T-cell (primary cell): ENCODE data around the gene HSFX3. TPM values are rescaled to one million over a fixed set of nuclear protein-coding genes. Genes with fewer than 3 reads are reported as not detected.
"Not testable (repeated sequence)": the region's sequence is repeated elsewhere in the genome, so short reads cannot be mapped to it uniquely, and the experiment has no call there.

ENCODE experiments used
- ATAC-seq, 4 experiments: fragments of 200-7000 bp in 3 of 4; fragments of 150-1000 bp in 1 of 4; cut with Tn5 transposase; replicated peaks in 1 of 4; 1 replicate in 3 of 4; 2 replicates in 1 of 4; pipeline ENCODE4 v1.10.0; 2021; ENCODE audit warnings: moderate library complexity in 3 of 4, mild to moderate bottlenecking in 2 of 4, moderate number of reproducible peaks in 1 of 4
- CTCF ChIA-PET, 2 donors: fragments of 300-600 bp; sonication (Branson Sonifier 250); formaldehyde crosslinking; loops; one replicate each; lab custom pipeline; 2022; ENCODE audit warnings: antibody characterized with exemption in 2 of 2; lab: Charles Lee
- POLR2A ChIA-PET, 2 donors: fragments of 300-600 bp; sonication (Branson Sonifier 250); formaldehyde crosslinking; loops; one replicate each; lab custom pipeline; 2022; ENCODE audit warnings: antibody characterized with exemption in 2 of 2; lab: Charles Lee
- DNase-seq, 35 experiments: peaks; one replicate each; pipeline versions ENCODE4 v3.0.0 to v3.0.0-alpha.2; 2013 to 2023
- H3K27ac ChIP-seq: one replicate; pipeline ENCODE4 v1.5.1; 2013; ENCODE audit warnings: low read length
- H3K27me3 ChIP-seq, 2 experiments: replicated peaks in 1 of 2; 1 replicate in 1 of 2; 2 replicates in 1 of 2; pipeline versions ENCODE4 v1.6.1 to v1.7.0; 2013; ENCODE audit warnings: low read length in 1 of 2, mixed read lengths in 1 of 2; ENCODE audit not compliant: control insufficient read depth in 2 of 2, insufficient read depth in 2 of 2; ENCODE audit errors: extremely low read depth in 1 of 2
- H3K36me3 ChIP-seq, 2 donors: 1 replicate in 1 of 2; 2 replicates in 1 of 2; pipeline versions ENCODE4 v1.6.1 to v1.7.0; 2013; ENCODE audit warnings: low read length in 1 of 2; ENCODE audit not compliant: control insufficient read depth in 2 of 2, insufficient read depth in 1 of 2; ENCODE audit errors: extremely low read depth in 1 of 2
- H3K4me1 ChIP-seq, 2 experiments: 1 replicate in 1 of 2; 2 replicates in 1 of 2; pipeline versions ENCODE4 v1.6.1 to v1.7.0; 2013; ENCODE audit warnings: low read length in 2 of 2, mixed read lengths in 1 of 2; ENCODE audit not compliant: insufficient read depth in 2 of 2, control insufficient read depth in 1 of 2; ENCODE audit errors: extremely low read depth in 1 of 2
- H3K4me3 ChIP-seq, 2 donors: 1 replicate in 1 of 2; 2 replicates in 1 of 2; pipeline versions ENCODE4 v1.5.1 to v1.7.0; 2013; ENCODE audit warnings: mild to moderate bottlenecking in 2 of 2, low read length in 1 of 2, moderate library complexity in 1 of 2; ENCODE audit not compliant: control insufficient read depth in 1 of 2; ENCODE audit errors: extremely low read depth in 1 of 2
- H3K9me3 ChIP-seq: 2 replicates; pipeline ENCODE4 v1.7.0; 2013
- H3K27ac Mint-ChIP-seq, 2 donors: one replicate each; pipeline ENCODE4 v1.8.0; 2020 to 2021; ENCODE audit warnings: mild to moderate bottlenecking in 2 of 2, mixed read lengths in 2 of 2
- H3K27me3 Mint-ChIP-seq, 2 donors: one replicate each; pipeline ENCODE4 v1.8.0; 2021 to 2022; ENCODE audit warnings: mixed read lengths in 2 of 2
- H3K36me3 Mint-ChIP-seq: one replicate; pipeline ENCODE4 v1.8.0; 2021; ENCODE audit warnings: mixed read lengths
- H3K4me1 Mint-ChIP-seq, 3 donors: one replicate each; pipeline ENCODE4 v1.8.0; 2020 to 2022; ENCODE audit warnings: mixed read lengths in 3 of 3, mild to moderate bottlenecking in 1 of 3
- H3K4me3 Mint-ChIP-seq, 3 donors: one replicate each; pipeline ENCODE4 v1.8.0; 2020 to 2022; ENCODE audit warnings: mild to moderate bottlenecking in 3 of 3, mixed read lengths in 3 of 3, moderate library complexity in 3 of 3
- H3K9me3 Mint-ChIP-seq, 3 donors: one replicate each; pipeline ENCODE4 v1.8.0; 2020 to 2022; ENCODE audit warnings: mixed read lengths in 3 of 3
- WGBS: methylation state at CpG from one replicate; pipeline ENCODE4 v1.1.5; 2013; ENCODE audit warnings: missing lambda C conversion rate; ENCODE audit not compliant: insufficient coverage; 5-methylcytosine and 5-hydroxymethylcytosine counted together
- total RNA-seq, 35 experiments: library from RNA in 6 of 35; stranded (reverse) in 6 of 35; fragments of 120-200 nt in 1 of 35; gene quantifications; one replicate each; pipeline versions ENCODE4 v1.2.1 to v1.2.4 and lab custom pipeline; 2013 to 2026

The HSFX3 gene
- total RNA-seq, 5 donors from 2014 or later (not counting 1 experiment from before 2014, with no cell fraction given): not detected

DNA sequence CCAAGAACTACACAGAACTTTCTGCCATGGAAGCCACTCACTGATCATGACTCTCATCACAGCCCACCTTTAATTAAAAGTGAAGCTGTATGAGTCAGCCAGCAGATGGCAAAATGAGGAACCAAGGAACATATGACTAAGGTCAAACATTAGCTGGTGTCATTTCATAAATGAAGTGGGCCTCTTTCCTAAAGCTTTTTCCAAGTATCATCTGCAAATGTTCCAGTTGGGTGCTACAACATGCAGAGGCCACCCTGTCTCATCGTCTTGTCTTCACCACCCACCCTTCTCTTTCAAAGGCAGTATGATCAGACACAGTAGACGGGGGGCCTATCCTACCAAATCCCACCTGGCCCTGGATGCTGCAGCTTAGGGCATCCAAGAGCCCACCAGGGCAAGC lies 18.1 kb downstream of the HSFX3 start:
- peaks cover 0 to 6% of the 10 kb centered on the region in 2 donors for H3K27me3 Mint-ChIP-seq
- ChIA-PET CTCF (interaction anchor here in 1 of 2 donors (2.7 kb wide), 1 partner anchor 8 kb away, joined by 12 read pairs; no protein-coding TSS in a partner anchor), POLR2A (no interaction called here)
- H3K36me3 ChIP-seq: peaks cover 0 to 4% of the 10 kb centered on the region in 2 donors
- ATAC-seq: no peak
- H3K27ac Mint-ChIP-seq: no peak overlapping the region
- no peak for DNase-seq
- no peaks in the 10 kb centered on the region for H3K9me3 Mint-ChIP-seq
- peaks cover 4% of the 10 kb centered on the region for H3K36me3 Mint-ChIP-seq
- peaks cover 5 to 12% (median 8%) of the 10 kb centered on the region in 3 donors for H3K4me1 Mint-ChIP-seq
- no peak overlapping the region for H3K4me3 ChIP-seq
- H3K4me1 ChIP-seq: peaks cover 0 to 5% of the 10 kb centered on the region in 2 experiments
- H3K9me3 ChIP-seq: no peaks in the 10 kb centered on the region
- H3K27ac ChIP-seq: no peak overlapping the region
- WGBS: 50% methylated on average over 2 of the region's 2 CpGs
- H3K27me3 ChIP-seq: no peaks in the 10 kb centered on the region
- H3K4me3 Mint-ChIP-seq: no peak overlapping the region

DNA sequence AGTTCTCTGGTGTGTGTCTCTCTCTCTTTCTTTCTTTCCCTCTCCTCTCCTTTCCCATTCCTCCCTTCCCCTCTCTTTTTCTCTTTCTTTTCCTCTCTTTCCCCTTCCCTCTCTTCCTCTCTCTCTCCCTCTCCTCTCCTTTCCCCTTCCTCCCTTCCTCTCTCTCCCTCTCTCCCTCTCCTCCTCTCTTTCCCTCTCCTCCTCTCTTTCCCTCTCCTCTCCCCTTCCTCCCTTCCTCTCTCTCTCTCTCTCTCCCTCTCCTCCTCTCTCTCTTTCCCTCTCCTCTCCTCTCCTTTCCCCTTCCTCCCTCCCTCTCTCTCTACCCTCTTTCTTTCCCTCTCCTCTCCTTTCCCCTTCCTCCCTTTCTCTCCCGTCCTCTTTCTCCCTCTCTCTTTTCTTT lies 21.3 kb downstream of the HSFX3 start:
- DNase-seq: no peak
- Mint-ChIP-seq H3K4me3 (no peak overlapping the region), H3K9me3 (no peaks in the 10 kb centered on the region), H3K27ac (peak overlapping the region in 1 of 2 donors; percentile 17), H3K36me3 (peaks cover 4% of the 10 kb centered on the region), H3K4me1 (peaks cover 5 to 33% (median 27%) of the 10 kb centered on the region in 3 donors), H3K27me3 (peaks cover 0 to 6% of the 10 kb centered on the region in 2 donors)
- no peaks in the 10 kb centered on the region for H3K27me3 ChIP-seq
- H3K27ac ChIP-seq: no peak overlapping the region
- H3K36me3 ChIP-seq: no peaks in the 10 kb centered on the region
- peaks cover 0 to 30% of the 10 kb centered on the region in 2 experiments for H3K4me1 ChIP-seq
- no CpG with 5 or more reads among the region's 1 CpG for WGBS
- H3K9me3 ChIP-seq: no peaks in the 10 kb centered on the region
- H3K4me3 ChIP-seq: no peak overlapping the region
- no peak for ATAC-seq
- POLR2A ChIA-PET: interaction anchor here in 1 of 2 donors (0.8 to 1.7 kb wide), 4 partner anchors 11 to 412 kb away, joined by 4 to 10 read pairs (median 6); partner anchors contain the start of gene EOLA1
- CTCF ChIA-PET: interaction anchor here (0.6 to 1.9 kb wide), 7 partner anchors 11 to 1429 kb away, joined by 3 to 23 read pairs (median 5); no protein-coding TSS in a partner anchor

DNA sequence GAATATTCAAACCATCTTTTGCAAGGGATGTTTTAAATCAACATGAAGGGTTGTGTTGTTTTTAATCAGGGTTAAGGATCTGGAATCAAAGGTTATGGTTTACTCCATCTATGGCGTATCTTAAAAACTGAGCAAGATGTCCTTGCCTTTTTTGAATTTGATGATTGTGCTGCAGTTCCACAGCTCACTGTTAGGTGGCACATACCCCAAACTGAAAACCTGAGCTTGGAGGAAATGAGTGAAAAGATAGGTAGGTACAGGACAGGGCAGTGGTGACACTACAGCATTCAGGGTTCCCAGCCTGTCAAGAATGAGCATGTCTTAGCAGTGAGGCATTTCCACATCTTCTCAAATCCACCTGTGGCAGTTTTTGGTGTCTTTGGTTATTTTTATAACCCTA lies 22.0 kb downstream of the HSFX3 start:
- Histone ChIP-seq H3K4me1 (peaks cover 2 to 36% of the 10 kb centered on the region in 2 experiments), H3K27ac (no peak overlapping the region), H3K9me3 (no peaks in the 10 kb centered on the region), H3K27me3 (no peaks in the 10 kb centered on the region), H3K36me3 (no peaks in the 10 kb centered on the region), H3K4me3 (no peak overlapping the region)
- Mint-ChIP-seq H3K9me3 (no peaks in the 10 kb centered on the region), H3K27me3 (peaks cover 0 to 6% of the 10 kb centered on the region in 2 donors), H3K36me3 (peaks cover 4% of the 10 kb centered on the region), H3K27ac (peak overlapping the region; percentile 50 to 87), H3K4me3 (no peak overlapping the region), H3K4me1 (peaks cover 5 to 37% (median 27%) of the 10 kb centered on the region in 3 donors)
- ChIA-PET CTCF (interaction anchor here in 1 of 2 donors (1.0 to 1.9 kb wide), 4 partner anchors 12 to 411 kb away, joined by 3 to 23 read pairs (median 4); partner anchors contain the start of gene EOLA1), POLR2A (interaction anchor here (0.5 to 1.9 kb wide), 4 partner anchors 12 to 13 kb away, joined by 3 to 7 read pairs (median 5); no protein-coding TSS in a partner anchor)
- no CpG with 5 or more reads among the region's 1 CpG for WGBS
- peak in 1 of 4 experiments; percentile 32 for ATAC-seq
- DNase-seq: peak in 14 of 35 experiments; percentile 11 to 65 (median 30)

DNA sequence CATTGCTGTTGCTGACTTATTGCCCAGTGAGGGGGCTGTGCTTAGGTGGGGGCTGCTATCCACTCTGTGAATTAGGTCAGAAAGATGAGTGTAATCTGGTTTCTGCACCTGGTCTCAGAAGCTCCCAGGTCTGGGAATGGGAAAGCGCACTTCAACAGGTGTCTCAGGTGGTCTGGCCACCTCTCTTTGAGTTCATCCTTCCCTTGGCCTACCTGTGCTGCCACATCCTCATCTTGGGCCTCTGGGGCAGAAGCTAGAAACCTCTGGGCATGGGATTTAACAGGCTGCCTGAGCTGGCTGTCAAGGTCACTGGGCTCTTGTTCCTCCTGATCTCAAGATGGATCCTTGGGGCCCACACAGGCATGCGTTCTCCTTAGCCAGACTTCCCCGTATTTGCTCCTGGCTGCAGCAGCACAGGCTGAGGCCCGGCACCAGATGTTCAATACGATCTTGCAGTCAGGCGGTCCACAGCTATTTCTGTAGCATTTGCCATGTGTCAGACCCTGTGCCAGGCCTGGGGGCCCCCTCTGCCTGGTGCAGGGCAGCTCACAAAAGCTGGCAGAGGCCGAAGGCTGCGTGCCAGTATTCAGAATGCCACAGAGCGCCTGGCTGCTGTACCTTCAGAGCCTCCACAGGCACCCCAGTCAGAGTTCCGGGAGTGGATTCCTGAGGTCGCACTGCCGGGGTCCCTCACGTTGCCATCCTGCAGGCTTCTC lies 23.2 kb downstream of the HSFX3 start:
- Mint-ChIP-seq H3K27ac (peak overlapping the region; percentile 91 to 97), H3K4me1 (peaks cover 12 to 43% (median 33%) of the 10 kb centered on the region in 3 donors)
- ATAC-seq, H3K27me3 ChIP-seq, H3K9me3 ChIP-seq, H3K36me3 ChIP-seq, H3K9me3 Mint-ChIP-seq, H3K4me3 Mint-ChIP-seq, H3K4me3 ChIP-seq, H3K27me3 Mint-ChIP-seq, H3K36me3 Mint-ChIP-seq: not testable (repeated sequence)
- ChIA-PET POLR2A (interaction anchor here (1.2 to 1.9 kb wide), 3 partner anchors 13 to 21 kb away, joined by 6 to 26 read pairs (median 11); partner anchors contain the start of genes EOLA1 (in 1 of the 2) and IDS (in 1 of the 2)), CTCF (interaction anchor here (0.7 to 1.0 kb wide), 3 partner anchors 14 to 21 kb away, joined by 3 to 5 read pairs (median 4); partner anchors contain the start of gene IDS (in 1 of the 2))
- Histone ChIP-seq H3K4me1 (peaks cover 5 to 46% of the 10 kb centered on the region in 2 experiments), H3K27ac (peak overlapping the region; percentile 91)
- WGBS: no CpG with 5 or more reads among the region's 13 CpGs
- peak in 1 of 35 experiments; percentile 22 for DNase-seq

GRCh38 chrX:149525903-149526302 lies 23.8 kb downstream of the HSFX3 start:
- H3K27me3 ChIP-seq, H3K4me3 ChIP-seq, H3K36me3 ChIP-seq, H3K36me3 Mint-ChIP-seq, H3K9me3 ChIP-seq, H3K27me3 Mint-ChIP-seq, H3K9me3 Mint-ChIP-seq: not testable (repeated sequence)
- Histone ChIP-seq H3K27ac (peak overlapping the region; percentile 91), H3K4me1 (peaks cover 5 to 50% of the 10 kb centered on the region in 2 experiments)
- WGBS: no CpG with 5 or more reads among the region's 5 CpGs
- DNase-seq: peak in 17 of 35 experiments; percentile 13 to 68 (median 26)
- peaks cover 18 to 48% (median 38%) of the 10 kb centered on the region in 3 donors for H3K4me1 Mint-ChIP-seq
- ChIA-PET CTCF (interaction anchor here (0.7 to 1.1 kb wide), 4 partner anchors 14 to 20 kb away, joined by 3 to 5 read pairs (median 4); partner anchors contain the start of gene IDS (in 1 of the 2)), POLR2A (interaction anchor here in 1 of 2 donors (1.2 kb wide), 2 partner anchors 14 to 21 kb away, joined by 11 to 26 read pairs; partner anchors contain the start of genes EOLA1 and IDS)
- H3K4me3 Mint-ChIP-seq: peak overlapping the region; percentile 37 to 61 (median 50)
- peak overlapping the region; percentile 91 to 97 for H3K27ac Mint-ChIP-seq
- ATAC-seq: peak; percentile 37 to 73 (median 66)

- H3K36me3 ChIP-seq, H3K27me3 Mint-ChIP-seq, POLR2A ChIA-PET, H3K36me3 Mint-ChIP-seq, H3K27me3 ChIP-seq, H3K4me3 ChIP-seq, H3K9me3 ChIP-seq, H3K9me3 Mint-ChIP-seq: not testable (repeated sequence)
- CTCF ChIA-PET: interaction anchor here in 1 of 2 donors (1.1 kb wide), 1 partner anchor 15 kb away, joined by 3 read pairs; no protein-coding TSS in a partner anchor
- Histone ChIP-seq H3K27ac (peak overlapping the region; percentile 91), H3K4me1 (peaks cover 5 to 51% of the 10 kb centered on the region in 2 experiments)
- no CpG with 5 or more reads among the region's 10 CpGs for WGBS
- peaks cover 23 to 52% (median 43%) of the 10 kb centered on the region in 3 donors for H3K4me1 Mint-ChIP-seq
- peak overlapping the region; percentile 91 to 97 for H3K27ac Mint-ChIP-seq
- peak overlapping the region in 2 of 3 donors; percentile 13 to 37 for H3K4me3 Mint-ChIP-seq
- ATAC-seq: peak; percentile 81 to 86 (median 84)
- peak in 34 of 35 experiments; percentile 50 to 83 (median 68) for DNase-seq
These were observed 24.3 kb downstream of the HSFX3 start for GRCh38 chrX:149525389-149525788.
